Astrocyte of the spinal cord (primary cell): ENCODE measurements around the gene HOXA10.

Experiments
- DNase-seq: peaks from one replicate; pipeline ENCODE4 v3.0.0; 2011; ENCODE audit warnings: low read depth, low spot score
- H3K4me3 ChIP-seq: 2 replicates; pipeline ENCODE4 v1.5.1; 2011; ENCODE audit warnings: low read depth, mild to moderate bottlenecking, low read length, moderate library complexity
- CTCF ChIP-seq: IDR thresholded peaks from 2 replicates; pipeline ENCODE4 v1.5.1; 2012; ENCODE audit warnings: low read depth, mild to moderate bottlenecking, low read length, inconsistent platforms
- in situ Hi-C: cut with HindIII; loops from 2 replicates; pipeline ENCODE4 v1.10.0; 2017; ENCODE audit warnings: low sequenced_read_pairs

HOXA10 gene

GRCh38 chr7:27134392-27134791, 39.7 kb downstream of the HOXA10 start:
- TF ChIP-seq CTCF, result no peak
- peak; percentile 97 for DNase-seq
- in situ Hi-C loops, result no loop called here
- H3K4me3 ChIP-seq, result no peak overlapping the region

- DNase-seq, result no peak
- no peak overlapping the region for H3K4me3 ChIP-seq
- no peak for TF ChIP-seq CTCF
- in situ Hi-C loops, result no loop called here
Measured at GRCh38 chr7:27133409-27134231, 40.5 kb downstream of the HOXA10 start.

DNA sequence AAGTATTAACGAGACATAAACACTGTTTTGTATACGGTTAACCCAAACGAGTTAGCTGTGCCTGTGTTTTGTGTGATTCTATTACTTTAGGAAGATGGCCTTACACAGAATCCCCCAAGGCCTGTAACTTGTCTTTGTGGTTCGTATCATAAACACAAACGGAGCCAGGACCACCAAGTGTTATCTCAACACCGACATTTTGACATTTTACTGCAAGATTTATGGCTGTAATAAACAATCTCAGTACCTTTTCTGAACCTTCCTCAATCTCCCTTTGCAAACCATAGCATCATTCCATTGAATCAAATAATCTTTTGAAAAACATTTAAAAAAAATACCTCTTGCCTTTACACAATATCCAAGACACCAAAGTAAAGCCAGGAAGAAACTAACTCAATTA, 41.1 kb downstream of the HOXA10 start:
- in situ Hi-C loops, result no loop called here
- H3K4me3 ChIP-seq, result no peak overlapping the region
- DNase-seq, result no peak
- no peak for TF ChIP-seq CTCF

- in situ Hi-C loops, result no loop called here
- H3K4me3 ChIP-seq, result no peak overlapping the region
- TF ChIP-seq CTCF, result no peak
- no peak for DNase-seq
Measured at GRCh38 chr7:27132214-27132613, 41.9 kb downstream of the HOXA10 start.

DNA sequence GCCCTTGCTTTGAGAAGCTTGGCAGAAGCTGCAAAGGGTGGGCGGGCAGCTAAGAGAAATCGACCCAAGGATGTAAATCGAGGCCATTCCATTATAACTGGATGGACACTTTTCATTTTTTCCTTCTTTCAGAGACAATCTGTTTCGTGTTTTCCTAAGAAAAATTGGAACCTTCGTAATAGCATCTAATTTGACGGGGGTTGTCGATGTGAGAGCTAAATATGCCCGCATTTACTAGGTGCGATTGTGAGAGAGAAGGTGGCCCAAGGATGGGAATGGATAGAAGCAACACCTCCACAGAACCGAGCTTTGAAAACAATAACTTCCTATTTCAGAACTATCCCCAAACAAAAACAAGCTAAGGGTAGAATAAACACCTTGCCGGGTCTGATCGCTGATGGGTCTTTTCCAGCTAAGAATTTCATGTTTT, 42.7 kb downstream of the HOXA10 start:
- TF ChIP-seq CTCF, result no peak
- H3K4me3 ChIP-seq, result peak overlapping the region; percentile 45
- in situ Hi-C loops, result no loop called here
- DNase-seq, result no peak

GRCh38 chr7:27130540-27131389, 43.4 kb downstream of the HOXA10 start, which contains the start of gene HOXA4:
TSS of gene HOXA4 (minus strand) at chr7:27130757. CDS start at chr7:27130733, 24 bp downstream.
- TF ChIP-seq CTCF, result no peak
- H3K4me3 ChIP-seq, result peak within 1 kb of the TSS; percentile 53
- DNase-seq, result peak; percentile 92
- in situ Hi-C loops, result no loop called here
